ENCODE measurements around the gene CAV3.

GRCh38 chr3:8737823-8738222, 4.2 kb downstream of the CAV3 start:
- TF ChIP-seq NFXL1 (CRISPR knock-in tag; IDR thresholded peaks at IDR 0.05), result no peak
- TF ChIP-seq KLF1 (tag; IDR thresholded peaks at IDR 0.05), result no peak
